Measurements from ENCODE around the gene CXCL10.

CXCL10 gene

GRCh38 chr4:75989846-75990528 is 33.3 kb downstream of the CXCL10 start:
- DNase-seq: no peak

GRCh38 chr4:75985116-75985515 is 38.2 kb downstream of the CXCL10 start:
- DNase-seq: no peak

DNA sequence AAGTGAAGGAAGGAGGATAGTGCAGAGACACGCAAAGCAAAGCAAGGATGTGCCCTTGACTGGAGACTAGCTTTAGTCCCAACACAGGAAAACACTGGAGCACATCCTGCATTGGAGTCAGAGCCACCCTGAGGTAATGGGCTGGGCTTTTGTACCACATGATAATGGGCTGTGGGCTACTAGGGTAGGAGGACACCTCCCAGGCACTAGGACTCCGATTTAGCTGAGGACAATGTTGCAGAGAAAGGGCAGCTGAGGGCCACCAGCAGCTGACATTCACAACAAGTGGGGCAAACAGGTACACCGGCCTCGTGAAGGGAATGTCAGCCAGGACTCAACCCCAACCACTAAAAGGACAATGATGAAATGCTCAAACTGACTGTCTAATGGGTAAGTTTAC is 42.7 kb downstream of the CXCL10 start:
- no peak for DNase-seq

DNA sequence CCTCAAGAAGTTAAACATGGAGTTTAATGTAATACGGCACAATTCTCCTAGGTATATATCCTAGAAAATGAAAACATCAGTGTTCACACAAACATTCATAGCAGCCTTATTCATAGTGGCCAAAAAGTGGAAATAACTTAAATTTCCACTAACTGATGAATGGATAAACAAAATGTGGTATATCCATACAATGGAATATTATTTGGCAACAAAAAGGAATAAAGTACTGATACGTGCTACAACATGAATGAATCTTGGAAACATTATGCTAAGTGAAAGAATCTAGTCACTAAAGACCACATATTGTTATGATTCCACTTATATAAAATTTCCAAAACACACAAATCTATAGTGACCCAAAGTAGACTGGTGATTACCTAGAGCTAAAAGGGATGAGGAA is 47.1 kb downstream of the CXCL10 start:
- no peak for DNase-seq

DNA sequence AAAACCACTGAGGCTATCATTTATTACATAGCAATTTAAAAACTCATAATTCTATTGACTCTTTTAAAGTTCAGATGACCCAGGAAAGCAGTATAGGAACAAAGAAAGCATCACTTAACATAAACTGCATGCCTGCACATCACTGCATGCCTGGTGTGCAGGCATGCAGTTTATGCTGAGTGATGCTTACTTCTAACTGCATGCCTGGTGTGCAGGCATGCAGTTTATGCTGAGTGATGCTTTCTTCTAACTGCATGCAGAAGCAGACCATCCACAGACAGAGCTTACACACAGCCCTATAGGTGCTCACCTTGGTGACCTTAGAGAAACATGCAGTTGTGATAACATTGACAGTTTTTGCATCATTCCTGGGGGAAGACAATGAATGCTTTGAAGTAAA is 49.5 kb downstream of the CXCL10 start:
- no peak for DNase-seq

Measured in NCI-H524 treated with DMSO at 0.1 percent for 48 hours (cell line).